NCI-H2227 treated with DMSO at 0.1 percent for 48 hours (cell line): Measurements from ENCODE around the gene G6PC3.

ENCODE experiments used
- DNase-seq: peaks from one replicate; lab custom pipeline; 2025; lab: John Stamatoyannopoulos, UW

G6PC3 gene

GRCh38 chr17:44059101-44059892 lies 11.2 kb upstream of the G6PC3 start:
- no peak for DNase-seq

- DNase-seq: no peak
Measured at GRCh38 chr17:44061446-44061845, 9.1 kb upstream of the G6PC3 start.

DNA sequence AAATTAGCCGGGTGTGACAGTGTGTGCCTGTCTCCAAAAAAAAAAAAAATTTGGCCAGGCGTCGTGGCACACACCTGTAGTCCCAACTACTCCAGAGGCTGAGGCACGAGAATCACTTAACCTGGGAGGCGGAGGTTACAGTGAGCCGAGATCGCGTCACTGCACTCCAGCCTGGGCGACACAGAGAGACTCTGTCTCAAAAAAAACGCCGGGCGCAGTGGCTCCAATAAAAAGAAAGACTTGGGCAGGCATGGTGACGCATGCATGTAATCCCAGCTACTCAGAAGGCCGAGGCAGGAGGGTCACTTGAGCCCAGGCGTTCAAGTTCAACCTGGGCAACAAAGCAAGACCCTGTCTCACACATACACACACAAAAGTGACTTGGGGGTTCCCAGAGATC lies 7.7 kb upstream of the G6PC3 start:
- no peak for DNase-seq

DNA sequence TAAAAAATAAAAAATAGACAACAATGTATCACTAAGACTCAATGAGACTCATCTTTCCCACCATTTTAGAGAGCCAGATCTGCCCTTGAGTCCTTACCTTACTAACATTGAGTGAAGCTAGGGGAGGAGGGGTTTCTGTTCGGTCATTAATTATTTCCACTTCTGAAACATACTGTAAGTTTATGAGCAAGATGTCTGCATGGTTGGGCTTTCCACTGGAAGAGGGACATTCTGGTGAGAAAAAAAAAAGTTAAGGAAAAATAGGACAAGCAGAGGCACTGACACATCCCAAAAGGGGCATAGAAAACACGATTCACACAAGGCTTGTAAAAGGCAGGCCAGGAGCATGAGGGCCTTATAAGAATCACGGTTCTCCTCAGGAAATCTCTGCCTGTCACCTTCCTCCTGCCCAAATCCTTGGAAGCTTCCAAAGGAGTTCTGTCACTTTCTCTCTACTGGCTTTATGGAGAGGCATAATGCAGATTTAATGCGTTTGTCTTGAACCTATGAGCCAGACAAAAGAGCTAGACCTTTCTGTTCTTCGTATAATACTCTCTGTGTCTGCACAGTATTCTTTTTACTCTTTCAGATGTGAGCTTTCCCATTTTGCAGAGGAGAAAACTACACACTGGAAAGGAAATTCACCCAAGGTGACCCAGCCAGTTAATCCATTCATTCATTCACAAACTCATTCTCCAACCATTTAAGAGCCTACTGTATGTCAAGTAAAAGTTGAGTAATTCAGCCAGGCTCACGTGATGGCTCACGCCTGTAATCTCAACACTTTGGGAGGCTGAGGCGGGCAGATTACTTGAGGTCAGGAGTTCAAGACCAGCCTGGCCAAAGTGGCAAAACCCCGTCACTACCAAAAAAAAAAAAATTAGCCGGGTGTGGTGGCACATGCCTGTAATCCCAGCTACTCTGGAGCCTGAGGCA lies 6.6 kb upstream of the G6PC3 start:
- DNase-seq: no peak

DNA sequence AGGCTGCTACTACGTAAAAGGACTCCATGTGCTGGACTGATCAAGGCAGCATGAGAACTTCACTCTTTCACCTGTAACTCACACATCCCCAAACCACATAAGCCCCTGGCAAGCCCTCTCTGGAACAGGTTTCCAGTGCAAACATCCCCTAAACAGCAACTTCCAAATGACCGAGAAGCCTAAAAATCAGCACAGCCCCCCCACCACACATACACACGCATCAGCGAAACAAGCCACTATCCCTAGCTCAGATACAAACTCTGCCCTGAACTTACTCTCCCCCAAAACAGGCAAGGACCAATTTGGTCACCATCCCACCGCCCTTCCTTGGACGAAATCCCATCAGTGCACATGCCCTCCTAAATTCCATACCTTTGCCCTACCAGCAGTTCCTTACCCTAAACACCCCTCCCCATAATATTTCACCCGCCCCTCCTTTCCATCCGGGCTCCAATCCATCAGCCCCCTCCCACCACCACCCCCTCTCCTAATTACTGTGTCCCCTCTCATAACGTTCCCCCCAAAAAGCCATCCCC lies 4.8 kb upstream of the G6PC3 start:
- no peak for DNase-seq

- DNase-seq: peak; percentile 89
Measured at GRCh38 chr17:44066204-44066930, 4.2 kb upstream of the G6PC3 start, which contains the start of gene LSM12. Gene LSM12, minus strand, starts transcription at chr17:44066671. Its CDS starts 84 bp downstream, at chr17:44066587.

DNA sequence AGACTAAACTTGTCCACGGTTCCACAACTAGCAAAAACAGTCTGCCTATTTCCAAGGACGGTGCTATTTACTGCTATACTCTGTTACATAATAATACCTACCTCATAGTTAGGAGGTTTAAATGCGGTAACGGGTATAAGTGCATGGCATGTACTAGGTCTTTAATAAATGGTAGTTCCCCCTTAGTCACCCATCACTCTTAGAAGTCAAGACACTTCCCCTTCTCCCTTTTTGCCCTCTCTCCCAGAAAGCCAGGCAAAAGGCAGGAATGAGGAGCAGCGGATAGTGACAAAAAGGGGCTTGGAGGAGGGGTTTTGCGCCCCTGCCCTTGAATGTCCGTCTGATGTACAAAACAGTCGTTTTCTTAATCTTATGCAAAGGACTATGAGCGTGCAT lies 3.0 kb upstream of the G6PC3 start:
- no peak for DNase-seq

GRCh38 chr17:44069974-44070454 lies 521 bp upstream of the G6PC3 start:
- DNase-seq: no peak

GRCh38 chr17:44071198-44071520 lies 624 bp downstream of the G6PC3 start:
- DNase-seq: no peak

DNA sequence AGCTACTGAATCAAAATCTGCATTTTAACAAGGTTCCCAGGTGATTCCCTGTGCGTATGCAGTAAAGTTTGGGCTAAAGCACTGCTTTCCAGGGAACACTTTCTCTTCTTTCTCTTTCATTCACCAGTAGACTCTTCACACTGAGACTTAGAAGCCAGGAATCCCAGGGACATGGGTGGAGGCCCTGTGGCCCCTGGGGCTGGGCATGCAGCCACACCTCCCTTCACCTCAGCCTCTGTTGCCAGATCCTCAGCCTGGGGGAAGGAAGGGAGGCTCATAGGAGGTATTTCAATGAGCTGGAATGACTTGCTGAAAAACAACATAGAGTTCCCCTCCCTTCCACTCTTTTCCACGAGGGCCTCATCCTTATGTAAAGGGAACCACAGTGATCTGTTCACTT lies 1.2 kb downstream of the G6PC3 start:
- no peak for DNase-seq

GRCh38 chr17:44074231-44074910 lies 3.8 kb downstream of the G6PC3 start:
- DNase-seq: no peak

- no peak for DNase-seq
Measured at GRCh38 chr17:44074911-44075285, 4.4 kb downstream of the G6PC3 start.

- no peak for DNase-seq
Measured at GRCh38 chr17:44075598-44076293, 5.2 kb downstream of the G6PC3 start.

- DNase-seq: no peak
Measured at GRCh38 chr17:44076716-44077594, 6.4 kb downstream of the G6PC3 start.

- DNase-seq: no peak
Measured at GRCh38 chr17:44077595-44077909, 7.0 kb downstream of the G6PC3 start.

DNA sequence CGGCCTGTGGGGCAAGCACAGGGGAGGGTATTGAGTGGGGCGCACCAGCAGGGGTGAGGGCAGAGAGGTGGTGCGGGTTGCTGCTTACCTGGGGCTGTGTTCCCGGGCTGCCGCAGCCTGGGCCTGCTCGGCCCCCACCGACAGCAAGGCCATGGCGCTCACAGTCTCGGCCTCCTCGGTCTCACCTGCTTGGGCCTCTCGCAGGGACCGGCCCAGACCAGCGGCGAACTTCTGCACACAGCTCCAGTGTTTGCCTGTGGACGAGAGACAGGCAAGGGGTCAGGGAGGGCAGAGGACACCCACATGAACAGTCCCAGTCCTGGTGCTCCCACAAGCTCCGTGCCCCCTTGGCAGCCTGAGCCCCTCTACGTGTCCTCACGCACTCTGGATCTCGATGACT lies 7.9 kb downstream of the G6PC3 start:
- DNase-seq: no peak

GRCh38 chr17:44079877-44080821 lies 9.6 kb downstream of the G6PC3 start:
- DNase-seq: no peak

DNA sequence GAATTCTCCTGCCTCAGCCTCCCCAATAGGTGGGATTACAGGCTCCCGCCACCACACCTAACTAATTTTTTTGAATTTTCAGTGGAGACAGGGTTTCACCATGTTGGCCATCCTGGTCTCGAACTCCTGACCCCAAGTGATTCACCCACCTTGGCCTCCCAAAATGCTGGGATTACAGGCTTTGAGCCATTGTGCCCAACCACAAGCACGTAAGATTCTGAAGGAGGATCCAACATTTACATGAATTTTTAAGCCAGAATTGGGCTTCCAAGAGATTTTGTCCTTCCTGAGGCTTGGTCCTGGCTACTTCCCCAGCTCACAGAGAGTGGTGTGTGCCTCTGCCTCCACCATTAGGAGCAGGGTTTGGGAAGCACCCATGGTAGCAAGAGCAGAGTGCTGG lies 11.1 kb downstream of the G6PC3 start:
- DNase-seq: no peak
